IMR-90 (cell line): ENCODE measurements around the gene URI1. TPM values are rescaled to one million over a fixed set of nuclear protein-coding genes. Genes with fewer than 3 reads are reported as not detected.

Source experiments
- ATAC-seq: fragments of 200-7000 bp; cut with Tn5 transposase; 2 replicates; pipeline ENCODE4 v1.9.1; 2020; ENCODE audit warnings: low read depth, mild to moderate bottlenecking, moderate library complexity
- BruUV-seq: library from RNA; stranded (reverse); fragments of 400-500 nt; replicated peaks from 2 replicates; lab custom pipeline; 2021; lab: Mats Ljungman, UMichigan
- CTCF ChIA-PET: fragments of 300-600 bp; formaldehyde crosslinking; extraction: SDS; loops from one replicate; lab custom pipeline; 2021; ENCODE audit warnings: antibody characterized with exemption; lab: Yijun Ruan, JAX
- POLR2A ChIA-PET: fragments of 300-600 bp; sonication (Branson Sonifier 250); formaldehyde crosslinking; loops from one replicate; lab custom pipeline; 2022; ENCODE audit warnings: antibody characterized with exemption; ENCODE audit not compliant: unreplicated experiment; lab: Charles Lee
- DNase-seq: peaks from one replicate; pipeline ENCODE4 v3.0.0; 2013
- H2AFZ ChIP-seq: replicated peaks from 2 replicates; pipeline ENCODE3; 2013; ENCODE audit warnings: low read length, mild to moderate bottlenecking; ENCODE audit not compliant: poor library complexity
- H2AK5ac ChIP-seq: 2 replicates; pipeline ENCODE4 v1.6.1; 2013; ENCODE audit warnings: low read depth, low read length, inconsistent platforms
- H2AK9ac ChIP-seq: replicated peaks from 2 replicates; pipeline ENCODE3; 2013; ENCODE audit warnings: mild to moderate bottlenecking, low read depth, low read length, moderate library complexity; ENCODE audit not compliant: poor library complexity
- H2BK120ac ChIP-seq: 2 replicates; pipeline ENCODE4 v1.6.1; 2013; ENCODE audit warnings: low read depth, low read length, inconsistent platforms
- H2BK15ac ChIP-seq: 3 replicates; pipeline ENCODE4 v1.6.1; 2013; ENCODE audit warnings: low read depth, low read length, inconsistent platforms
- H2BK20ac ChIP-seq: 2 replicates; pipeline ENCODE4 v1.6.1; 2013; ENCODE audit warnings: low read depth, mild to moderate bottlenecking, inconsistent platforms, low read length, moderate library complexity
- H2BK5ac ChIP-seq: 2 replicates; pipeline ENCODE4 v1.6.1; 2013; ENCODE audit warnings: mild to moderate bottlenecking, low read depth, low read length, inconsistent platforms; ENCODE audit not compliant: poor library complexity, severe bottlenecking
- H3K14ac ChIP-seq: replicated peaks from 2 replicates; pipeline ENCODE4 v1.6.1; 2013; ENCODE audit warnings: low read depth, low read length, inconsistent platforms
- H3K18ac ChIP-seq: 2 replicates; pipeline ENCODE4 v1.6.1; 2013; ENCODE audit warnings: low read depth, low read length, control low read depth
- H3K23ac ChIP-seq: 2 replicates; pipeline ENCODE4 v1.6.1; 2013; ENCODE audit warnings: low read depth, low read length, inconsistent platforms
- H3K27ac ChIP-seq: 2 replicates; pipeline ENCODE4 v1.5.1; 2013; ENCODE audit warnings: mild to moderate bottlenecking, control low read depth, low read length; ENCODE audit not compliant: insufficient read depth
- H3K27me3 ChIP-seq: 2 replicates; pipeline ENCODE4 v1.6.1; 2013; ENCODE audit warnings: low read length; ENCODE audit not compliant: control insufficient read depth, insufficient read depth
- H3K36me3 ChIP-seq: 2 replicates; pipeline ENCODE4 v1.6.1; 2013; ENCODE audit warnings: low read length, mixed read lengths; ENCODE audit not compliant: control insufficient read depth, insufficient read depth
- H3K4ac ChIP-seq: 2 replicates; pipeline ENCODE4 v1.6.1; 2013; ENCODE audit warnings: low read depth, low read length, inconsistent platforms
- H3K4me1 ChIP-seq: 2 replicates; pipeline ENCODE4 v1.6.1; 2013; ENCODE audit warnings: low read length, mixed read lengths; ENCODE audit not compliant: control insufficient read depth, insufficient read depth
- H3K4me2 ChIP-seq: 2 replicates; pipeline ENCODE4 v1.6.1; 2013; ENCODE audit warnings: low read depth, mild to moderate bottlenecking, control low read depth, low read length, moderate library complexity
- H3K4me3 ChIP-seq: 2 replicates; pipeline ENCODE4 v1.5.1; 2013; ENCODE audit warnings: low read depth, mild to moderate bottlenecking, control low read depth, low read length, moderate library complexity; ENCODE audit not compliant: insufficient read depth
- H3K56ac ChIP-seq: 2 replicates; pipeline ENCODE4 v1.6.1; 2013; ENCODE audit warnings: low read length, inconsistent platforms; ENCODE audit not compliant: insufficient read depth; ENCODE audit errors: extremely low read depth
- H3K79me1 ChIP-seq, 2 experiments: 2 replicates each; pipeline ENCODE4 v1.6.1; 2013; ENCODE audit warnings: low read length in 2 of 2, inconsistent platforms in 1 of 2, low read depth in 1 of 2
- H3K9ac ChIP-seq: 2 replicates; pipeline ENCODE4 v1.6.1; 2013; ENCODE audit warnings: low read depth, low read length, control low read depth
- H3K9me1 ChIP-seq: 2 replicates; pipeline ENCODE4 v1.6.1; 2013; ENCODE audit warnings: low read length, inconsistent platforms; ENCODE audit not compliant: insufficient read depth
- H3K9me3 ChIP-seq: 2 replicates; pipeline ENCODE4 v1.6.1; 2013; ENCODE audit warnings: low read length; ENCODE audit not compliant: control insufficient read depth, insufficient read depth
- H4K20me1 ChIP-seq: 2 replicates; pipeline ENCODE4 v1.6.1; 2013; ENCODE audit warnings: low read length, inconsistent platforms; ENCODE audit not compliant: insufficient read depth
- H4K5ac ChIP-seq: 2 replicates; pipeline ENCODE4 v1.6.1; 2013; ENCODE audit warnings: mild to moderate bottlenecking, low read depth, low read length, control low read depth
- H4K8ac ChIP-seq, 2 experiments: 2 replicates each; pipeline ENCODE4 v1.6.1; 2013; ENCODE audit warnings: low read depth in 2 of 2, low read length in 2 of 2, control low read depth in 1 of 2, inconsistent platforms in 1 of 2
- H4K91ac ChIP-seq: 2 replicates; pipeline ENCODE4 v1.6.1; 2013; ENCODE audit warnings: low read depth, low read length, inconsistent platforms; ENCODE audit not compliant: insufficient read depth
- BHLHE40 ChIP-seq: fragments of 150-350 bp; IDR thresholded peaks from 2 replicates; pipeline ENCODE4 v1.6.1; 2016; ENCODE audit warnings: mild to moderate bottlenecking, low read depth, low read length
- CEBPB ChIP-seq: IDR thresholded peaks from 2 replicates; pipeline ENCODE4 v1.6.1; 2012; ENCODE audit warnings: low read depth, low read length, improper control_type of control experiment
- CHD1 ChIP-seq: IDR thresholded peaks from 2 replicates; pipeline ENCODE4 v1.6.1; 2012; ENCODE audit warnings: low read depth, low read length, improper control_type of control experiment
- NFE2L2 ChIP-seq: fragments of 150-350 bp; IDR thresholded peaks from 2 replicates; pipeline ENCODE4 v1.6.1; 2016; ENCODE audit warnings: low read depth, mild to moderate bottlenecking, low read length
- POLR2A ChIP-seq: IDR thresholded peaks from 2 replicates; pipeline ENCODE4 v1.6.1; 2012; ENCODE audit warnings: mild to moderate bottlenecking, low read depth, low read length
- RAD21 ChIP-seq: IDR thresholded peaks from 2 replicates; pipeline ENCODE4 v1.6.1; 2012; ENCODE audit warnings: low read length, improper control_type of control experiment
- SMC3 ChIP-seq: fragments of 150-350 bp; IDR thresholded peaks from 2 replicates; pipeline ENCODE4 v1.6.1; 2016; ENCODE audit warnings: low read depth, mild to moderate bottlenecking, antibody characterized with exemption, low read length, moderate library complexity
- dilution Hi-C: fragments of 300-500 bp; cut with HindIII; formaldehyde crosslinking; loops from one replicate; pipeline ENCODE4 v1.14.3; 2018; ENCODE audit warnings: low sequenced_read_pairs; ENCODE audit not compliant: unreplicated experiment
- in situ Hi-C: fragments of 300-500 bp; cut with MboI; formaldehyde crosslinking; loops from 3 replicates; pipeline ENCODE4 v1.14.3; 2019; ENCODE audit warnings: low sequenced_read_pairs, inconsistent platforms, mixed read lengths
- intact Hi-C: fragments of 100-400 bp; cut with micrococcal nuclease; formaldehyde crosslinking; loops from 2 replicates; pipeline ENCODE4 v1.10.0; 2022
- polyA plus RNA-seq, 3 experiments: library from polyadenylated mRNA; depleted of rRNA; stranded (reverse); fragments of >200 nt; gene quantifications; 2 replicates each; pipeline ENCODE4 v1.2.3, GENCODE V29; 2012; ENCODE audit warnings: low replicate concordance in 1 of 3
- total RNA-seq: library from RNA; depleted of rRNA; stranded (reverse); fragments of >200 nt; gene quantifications from 2 replicates; pipeline ENCODE4 v1.2.3, GENCODE V29; 2012
- TF ChIP-seq, protein P1 (sequence below): conservative IDR thresholded peaks from 2 replicates; pipeline ENCODE4 v1.5.1; 2012; ENCODE audit warnings: mild to moderate bottlenecking, low read depth, low read length, improper control_type of control experiment

The URI1 gene
- total and polyA plus RNA-seq, 2 of the 4 experiments (the other 2 are of a cell fraction) = 43.2 to 45.3 TPM

GRCh38 chr19:29966588-29967249, 24.7 kb downstream of the URI1 start:
- H4K20me1 ChIP-seq = peaks cover 27% of the 10 kb centered on the region
- DNase-seq = peak; percentile 34
- H2AFZ ChIP-seq = no peak overlapping the region
- no peak overlapping the region for H3K56ac ChIP-seq
- H2AK5ac ChIP-seq = no peak overlapping the region
- H3K4me2 ChIP-seq = peak overlapping the region; percentile 48; the same call in 1 of the 2 replicates
- 0 out of 2 replicates have a peak, but pooled peaks have one; percentile 34 for ATAC-seq
- H3K4ac ChIP-seq = no peak overlapping the region
- H3K27ac ChIP-seq = no peak overlapping the region
- H3K23ac ChIP-seq = no peak overlapping the region
- H4K91ac ChIP-seq = no peak overlapping the region
- no peaks in the 10 kb centered on the region for H3K27me3 ChIP-seq
- in situ Hi-C loops (no loop called here), intact Hi-C loops (loop anchor here (5.0 kb wide), 1 partner anchor 41 kb away; no protein-coding TSS in a partner anchor), dilution Hi-C loops (no loop called here)
- H3K18ac ChIP-seq = peak overlapping the region; percentile 38; the same call in 1 of the 2 replicates
- H2BK15ac ChIP-seq = no peak overlapping the region
- no peak overlapping the region for H3K14ac ChIP-seq
- H3K36me3 ChIP-seq = no peaks in the 10 kb centered on the region
- H2AK9ac ChIP-seq = no peak overlapping the region
- no TSS peak for BruUV-seq
- no peak overlapping the region for H2BK120ac ChIP-seq
- ChIA-PET CTCF (interaction anchor here (0.6 to 1.5 kb wide), 5 partner anchors 11 to 250 kb away, joined by 3 to 8 read pairs (median 4); no protein-coding TSS in a partner anchor), POLR2A (no interaction called here)
- no peak overlapping the region for H4K5ac ChIP-seq
- peaks cover 3% of the 10 kb centered on the region for H3K9me1 ChIP-seq
- TF ChIP-seq NFE2L2 (no peak), CEBPB (no peak), SMC3 (0 out of 2 replicates have a peak, but pooled peaks have one; percentile 23), RAD21 (0 out of 2 replicates have a peak, but pooled peaks have one; percentile 23), POLR2A (no peak), CHD1 (no peak), BHLHE40 (no peak)
- TF ChIP-seq, protein P1, sequence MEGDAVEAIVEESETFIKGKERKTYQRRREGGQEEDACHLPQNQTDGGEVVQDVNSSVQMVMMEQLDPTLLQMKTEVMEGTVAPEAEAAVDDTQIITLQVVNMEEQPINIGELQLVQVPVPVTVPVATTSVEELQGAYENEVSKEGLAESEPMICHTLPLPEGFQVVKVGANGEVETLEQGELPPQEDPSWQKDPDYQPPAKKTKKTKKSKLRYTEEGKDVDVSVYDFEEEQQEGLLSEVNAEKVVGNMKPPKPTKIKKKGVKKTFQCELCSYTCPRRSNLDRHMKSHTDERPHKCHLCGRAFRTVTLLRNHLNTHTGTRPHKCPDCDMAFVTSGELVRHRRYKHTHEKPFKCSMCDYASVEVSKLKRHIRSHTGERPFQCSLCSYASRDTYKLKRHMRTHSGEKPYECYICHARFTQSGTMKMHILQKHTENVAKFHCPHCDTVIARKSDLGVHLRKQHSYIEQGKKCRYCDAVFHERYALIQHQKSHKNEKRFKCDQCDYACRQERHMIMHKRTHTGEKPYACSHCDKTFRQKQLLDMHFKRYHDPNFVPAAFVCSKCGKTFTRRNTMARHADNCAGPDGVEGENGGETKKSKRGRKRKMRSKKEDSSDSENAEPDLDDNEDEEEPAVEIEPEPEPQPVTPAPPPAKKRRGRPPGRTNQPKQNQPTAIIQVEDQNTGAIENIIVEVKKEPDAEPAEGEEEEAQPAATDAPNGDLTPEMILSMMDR = peak; percentile 23; the same call in 1 of the 2 replicates
- H2BK20ac ChIP-seq = no peak overlapping the region
- peak overlapping the region; percentile 85 for H2BK5ac ChIP-seq
- peaks cover 24 to 46% of the 10 kb centered on the region in 2 experiments for H3K79me1 ChIP-seq
- H3K4me1 ChIP-seq = peaks cover 25% of the 10 kb centered on the region
- no peak overlapping the region for H3K9ac ChIP-seq
- no peak overlapping the region for H4K8ac ChIP-seq
- H3K9me3 ChIP-seq = no peaks in the 10 kb centered on the region
- H3K4me3 ChIP-seq = no peak overlapping the region
